Dedifferentiated amniotic fluid mesenchymal stem cell (primary cell): ENCODE results near the gene RPLP2.

Experiments used
- DNase-seq: peaks from one replicate; pipeline ENCODE4 v3.0.0-alpha.2; 2016; ENCODE audit errors: extremely low spot score

RPLP2 gene

DNA sequence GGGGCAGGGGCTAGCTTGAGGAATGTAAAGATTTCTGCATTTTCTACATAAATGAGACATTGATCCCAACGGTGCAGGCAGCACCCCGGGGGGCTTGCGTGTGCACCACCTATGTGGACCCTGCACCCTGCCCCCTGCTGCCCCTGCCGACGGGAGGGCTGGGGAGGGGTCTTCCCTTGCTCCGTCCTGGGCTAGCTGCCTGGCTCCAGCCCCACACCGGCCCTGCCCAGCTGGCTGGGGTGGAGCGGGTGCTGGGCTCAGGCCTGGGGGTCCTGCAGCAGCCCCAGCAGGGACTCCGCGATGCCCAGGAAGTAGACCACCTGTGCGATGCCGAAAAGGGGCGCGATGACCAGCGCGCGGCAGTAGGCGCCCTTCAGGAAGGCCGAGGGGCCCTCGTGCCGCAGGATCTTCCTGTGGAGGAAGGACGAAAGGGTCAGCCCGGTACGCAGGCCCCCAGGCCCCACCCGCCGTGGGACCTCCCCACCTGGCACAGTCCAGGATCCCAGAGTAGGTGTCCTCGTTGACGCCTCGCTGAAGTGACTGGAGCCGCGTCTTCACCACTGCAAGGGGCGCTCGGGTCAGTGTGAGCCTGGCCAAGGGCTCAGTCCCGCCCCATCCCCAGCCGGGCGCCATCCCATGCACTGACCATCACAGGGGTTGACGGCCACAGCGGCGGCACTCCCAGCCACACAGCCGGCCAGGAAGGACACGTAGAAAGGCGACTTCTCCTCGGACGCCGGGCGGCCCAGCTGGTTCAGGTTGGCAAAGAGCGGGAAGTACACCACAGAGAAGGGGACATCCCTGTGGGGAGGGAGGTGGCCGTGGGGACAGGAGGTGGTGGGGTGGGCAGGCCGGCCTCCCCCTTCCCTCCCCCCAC, 17.9 kb upstream of the RPLP2 start:
- DNase-seq = no peak

GRCh38 chr11:792535-792821, 17.3 kb upstream of the RPLP2 start:
- DNase-seq = no peak

DNA sequence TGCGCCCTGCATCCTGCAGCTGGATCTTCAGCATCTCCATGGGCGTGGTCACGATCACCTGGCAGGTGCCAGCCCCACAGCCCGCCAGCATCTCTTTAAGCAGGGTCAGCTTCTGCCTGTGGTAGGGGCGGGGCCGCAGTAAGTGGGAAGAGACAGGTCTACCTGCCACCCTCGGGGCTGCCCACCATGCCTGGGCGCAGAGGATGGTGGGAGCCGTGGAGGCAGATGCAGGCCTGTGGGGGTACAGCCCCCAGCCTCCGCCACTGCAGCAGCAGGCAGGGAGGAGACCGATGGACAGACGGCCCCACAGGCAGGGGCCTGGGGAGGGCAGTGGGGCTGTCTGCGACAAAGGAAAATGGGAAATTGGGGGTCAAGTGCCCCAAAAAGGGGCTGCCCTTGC, 16.9 kb upstream of the RPLP2 start:
- DNase-seq = no peak

- no peak for DNase-seq
These were observed 16.2 kb upstream of the RPLP2 start for GRCh38 chr11:793556-793955.

DNA sequence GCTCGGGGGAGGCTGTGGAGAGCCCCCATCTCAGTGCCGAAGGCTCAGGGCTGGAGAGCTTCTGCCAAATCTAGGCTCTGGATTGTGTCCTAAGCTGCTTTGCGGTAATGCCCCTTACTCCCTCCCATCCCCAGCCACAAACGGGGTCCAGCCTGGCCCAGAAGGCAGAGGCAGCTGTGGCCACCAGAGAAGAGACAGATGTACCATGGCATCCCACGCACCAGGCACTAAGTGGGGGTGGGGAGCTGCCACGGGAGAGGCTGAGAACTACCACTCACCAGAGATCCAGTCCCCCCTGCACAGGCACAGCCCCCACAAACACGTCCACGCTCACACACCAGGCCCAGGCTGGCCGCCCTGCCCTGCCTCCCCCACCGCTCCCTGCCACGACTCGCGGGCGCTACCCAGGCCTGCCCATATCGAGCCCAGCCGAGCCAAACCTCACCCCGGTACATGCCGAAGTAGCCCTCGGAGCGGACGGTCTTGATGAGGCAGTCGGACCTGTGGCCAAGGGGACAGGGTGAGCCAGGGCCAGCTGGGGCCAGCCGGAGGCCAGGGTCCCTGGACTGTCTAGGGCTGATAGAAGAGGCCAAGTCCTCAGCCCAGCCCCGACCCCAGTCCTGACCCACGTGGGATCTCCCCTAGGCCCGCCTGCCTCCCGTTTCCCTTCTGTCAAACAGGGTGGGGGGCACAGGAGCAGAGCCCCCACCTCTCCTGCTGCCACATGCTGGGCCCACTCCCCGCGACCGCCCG, 15.6 kb upstream of the RPLP2 start:
- DNase-seq = no peak

DNA sequence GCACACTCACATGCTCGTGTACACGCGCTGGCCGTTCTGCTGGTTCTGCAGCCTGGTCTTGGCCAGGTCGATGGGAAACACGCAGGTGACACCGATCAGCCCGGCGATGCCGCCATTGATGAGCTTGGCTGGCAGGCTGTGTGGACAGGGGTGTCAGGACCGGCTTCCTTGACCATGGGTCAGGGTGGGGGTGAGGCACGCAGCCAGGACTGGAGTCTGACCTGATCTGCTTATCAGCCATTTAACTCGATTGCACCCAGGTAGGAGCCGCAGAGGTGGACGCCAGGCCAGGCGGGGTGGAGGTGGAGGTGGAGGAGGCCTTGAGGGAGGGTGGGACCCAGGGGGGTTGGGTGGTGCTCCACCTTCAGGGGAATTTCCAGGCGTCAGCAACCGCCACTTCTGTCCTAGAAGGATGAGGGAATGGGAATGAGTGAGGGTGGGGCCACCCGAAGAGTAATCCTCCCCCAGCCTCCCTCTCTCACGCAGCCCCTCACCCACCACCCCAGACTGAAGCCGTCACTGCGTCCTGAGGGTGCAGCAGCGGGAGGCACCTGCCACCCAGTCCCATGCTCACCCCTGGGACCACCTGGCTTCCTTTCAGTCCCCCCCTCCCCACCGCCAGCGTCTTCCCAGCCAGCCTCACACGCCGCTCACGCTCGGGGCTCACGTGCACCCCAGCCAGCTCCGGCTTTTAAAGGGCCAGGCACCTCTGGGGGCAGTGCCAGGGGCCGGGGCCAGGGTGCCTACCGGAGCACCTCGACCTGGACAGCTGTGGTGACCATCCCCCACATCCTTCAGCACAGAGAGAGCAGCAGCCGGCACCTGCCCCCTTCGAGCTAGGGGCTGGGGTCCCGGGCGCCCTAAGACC, 14.8 kb upstream of the RPLP2 start:
- no peak for DNase-seq

DNA sequence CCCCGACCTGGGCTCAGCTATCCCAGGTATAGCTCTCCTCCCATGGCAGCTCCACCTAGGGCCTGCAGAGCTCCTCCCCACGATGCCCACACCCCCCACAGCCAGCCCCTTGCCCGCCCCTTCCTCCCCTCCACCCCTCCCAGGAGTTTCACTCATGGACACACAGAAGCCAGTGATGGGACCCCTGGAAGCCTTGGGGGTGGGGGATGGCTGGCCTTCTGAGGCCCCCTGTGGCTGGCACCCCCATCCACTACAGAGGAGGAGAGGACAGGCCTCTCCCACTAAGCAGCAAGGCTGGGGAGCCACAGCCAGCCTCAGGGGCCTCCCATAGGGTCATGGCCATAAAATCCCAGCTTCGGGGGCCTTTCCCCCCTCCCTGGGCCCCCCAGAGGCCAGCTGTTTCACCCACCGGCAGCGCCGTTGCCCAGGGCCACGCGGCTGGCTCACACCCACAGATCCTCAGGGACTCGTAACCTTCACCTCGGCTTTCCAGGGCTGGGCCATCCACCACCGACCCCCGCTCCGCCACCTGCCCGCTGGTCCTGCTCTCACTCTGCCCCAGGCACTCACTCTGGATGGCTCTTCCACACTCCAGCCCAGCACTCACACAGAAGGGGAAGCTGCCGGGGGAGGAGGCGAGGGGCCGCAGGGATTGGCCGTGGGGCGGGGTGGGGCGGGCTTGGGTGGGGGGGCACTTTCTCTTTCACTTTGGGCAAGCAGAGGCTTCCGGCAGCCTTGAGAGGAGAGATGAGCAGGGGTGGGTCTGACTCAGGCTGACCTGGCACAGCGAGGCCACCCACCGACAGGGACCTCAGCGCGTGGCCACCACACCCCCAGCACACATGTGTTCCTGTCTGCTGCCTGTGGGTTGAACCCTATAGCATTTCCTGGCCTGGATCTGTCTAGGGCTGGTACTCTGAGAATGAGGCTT, 13.9 kb upstream of the RPLP2 start:
- peak; percentile 45 for DNase-seq

GRCh38 chr11:796565-797295, 13.0 kb upstream of the RPLP2 start:
- DNase-seq = no peak

- DNase-seq = peak; percentile 82
These were observed 12.3 kb upstream of the RPLP2 start for GRCh38 chr11:797296-798092.

DNA sequence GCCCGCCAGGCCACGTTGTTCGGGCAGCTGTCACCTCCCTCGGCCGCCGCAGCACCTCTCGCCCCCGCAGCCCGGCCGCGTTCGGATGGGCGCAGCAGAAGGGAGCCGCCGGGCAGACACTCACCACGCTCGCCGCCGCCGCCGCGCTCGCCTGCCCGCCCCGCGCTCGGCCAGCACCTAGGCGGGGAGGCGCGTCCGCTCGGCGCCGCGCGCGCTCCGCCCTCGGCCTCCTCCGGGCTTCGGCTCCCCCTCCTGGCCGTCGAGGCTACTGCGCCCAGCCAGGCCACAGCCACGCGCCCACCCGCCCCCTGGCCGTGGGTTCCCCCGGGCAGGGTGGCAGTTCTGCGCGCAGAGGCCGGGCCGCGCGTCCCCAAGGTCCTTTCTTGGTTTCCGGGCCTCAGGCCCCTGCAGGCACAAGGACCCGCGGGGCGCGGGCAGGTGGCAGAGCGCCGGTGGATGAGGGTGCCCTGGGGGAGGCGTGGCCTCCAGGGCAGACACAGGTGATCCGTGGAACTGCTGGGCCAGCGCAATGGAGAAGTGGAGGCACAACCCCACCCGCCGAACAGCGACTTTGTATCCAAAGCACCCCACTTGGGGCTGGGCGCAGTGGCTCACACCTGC, 11.6 kb upstream of the RPLP2 start, which contains the start of gene SLC25A22:
SLC25A22 (minus strand) TSS at position 189 of the 621 bp plus-strand sequence. CDS start 3,275 bp downstream, outside the sequence.
- peak; percentile 62 for DNase-seq

DNA sequence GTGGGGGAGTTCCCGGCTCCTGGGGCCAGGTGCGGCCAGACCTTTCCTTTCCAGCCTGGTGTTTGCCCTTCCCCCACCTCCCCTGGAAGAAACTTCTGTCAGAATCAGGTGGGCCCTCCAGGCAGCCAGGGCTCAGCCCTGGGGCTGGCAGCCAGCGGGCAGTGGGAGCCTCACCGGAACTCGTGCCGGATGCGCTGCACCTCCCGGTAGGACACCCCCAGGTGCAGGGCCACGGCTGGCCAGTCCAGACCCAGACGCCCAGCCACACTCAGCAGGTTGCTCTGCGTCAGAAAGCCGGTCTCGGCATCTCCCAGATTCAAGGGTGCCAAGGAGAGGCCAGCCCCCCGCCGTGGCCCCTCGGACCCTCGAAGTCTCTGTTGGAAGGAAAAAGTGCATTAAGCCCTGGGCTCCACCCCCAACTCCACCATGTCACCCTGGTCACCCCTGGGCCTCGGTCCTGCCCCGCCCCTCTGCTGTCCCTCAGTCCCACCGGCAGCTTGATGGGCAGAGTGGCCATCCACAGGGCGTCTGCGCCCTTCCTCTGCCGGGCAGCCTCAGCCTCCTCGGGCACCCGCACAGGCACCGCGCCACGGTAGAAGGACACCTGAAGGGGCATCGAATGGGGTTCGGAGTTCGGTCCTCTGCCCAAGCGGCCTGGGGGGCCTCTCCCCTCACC, 10.0 kb upstream of the RPLP2 start:
- no peak for DNase-seq

DNA sequence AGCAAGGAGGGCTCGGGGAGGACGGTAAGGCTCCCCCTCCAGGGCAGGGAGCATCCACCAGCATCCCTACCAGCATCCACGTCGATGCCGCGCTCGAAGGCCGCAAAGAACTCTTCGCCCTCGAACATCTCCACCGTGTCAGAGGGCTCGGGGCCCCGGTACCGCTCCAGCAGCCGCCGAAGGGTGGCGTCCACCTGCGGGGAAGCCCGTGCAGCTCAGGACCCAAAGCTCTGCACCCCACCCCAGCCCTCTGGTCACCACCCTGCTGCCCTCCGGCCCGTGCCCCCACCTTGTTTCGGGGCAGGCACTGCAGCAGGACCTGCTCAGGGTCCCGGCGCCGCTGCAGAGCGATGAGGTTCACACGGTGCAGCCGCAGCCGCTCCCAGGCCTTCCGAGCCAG, 9.3 kb upstream of the RPLP2 start:
- DNase-seq = no peak

DNA sequence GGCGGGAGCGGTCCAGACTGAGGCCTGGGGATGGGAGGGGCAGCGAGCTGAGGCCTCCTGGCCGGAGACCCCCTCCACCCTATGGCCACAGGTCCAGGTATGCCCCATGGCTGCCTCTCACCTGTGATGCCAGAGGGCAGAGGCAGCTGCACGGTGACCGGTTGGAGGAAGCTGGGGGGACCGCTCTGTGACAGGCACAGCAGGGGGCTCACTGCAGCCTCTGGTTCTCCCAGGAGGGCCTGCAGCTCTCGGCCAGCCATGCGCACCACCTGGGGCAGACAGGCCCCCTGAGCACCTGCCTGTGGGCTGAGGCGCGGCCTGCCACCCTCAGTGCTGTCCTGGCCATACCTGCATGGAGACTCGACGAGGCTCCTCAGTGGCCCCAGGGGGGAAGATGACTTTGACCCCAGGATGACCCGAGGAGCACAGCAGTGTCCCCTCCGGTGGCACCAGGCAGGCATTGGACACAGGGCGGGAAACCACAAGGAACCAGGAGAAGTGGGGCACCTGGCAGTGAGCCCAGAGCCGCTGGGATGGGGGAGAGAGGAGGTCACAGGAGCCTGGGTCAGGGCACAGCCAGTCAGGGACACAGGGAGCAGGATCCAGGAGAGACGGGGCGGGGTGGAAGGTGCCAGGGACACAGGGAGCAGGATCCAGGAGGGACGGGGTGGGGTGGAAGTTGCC, 8.5 kb upstream of the RPLP2 start:
- no peak for DNase-seq

DNA sequence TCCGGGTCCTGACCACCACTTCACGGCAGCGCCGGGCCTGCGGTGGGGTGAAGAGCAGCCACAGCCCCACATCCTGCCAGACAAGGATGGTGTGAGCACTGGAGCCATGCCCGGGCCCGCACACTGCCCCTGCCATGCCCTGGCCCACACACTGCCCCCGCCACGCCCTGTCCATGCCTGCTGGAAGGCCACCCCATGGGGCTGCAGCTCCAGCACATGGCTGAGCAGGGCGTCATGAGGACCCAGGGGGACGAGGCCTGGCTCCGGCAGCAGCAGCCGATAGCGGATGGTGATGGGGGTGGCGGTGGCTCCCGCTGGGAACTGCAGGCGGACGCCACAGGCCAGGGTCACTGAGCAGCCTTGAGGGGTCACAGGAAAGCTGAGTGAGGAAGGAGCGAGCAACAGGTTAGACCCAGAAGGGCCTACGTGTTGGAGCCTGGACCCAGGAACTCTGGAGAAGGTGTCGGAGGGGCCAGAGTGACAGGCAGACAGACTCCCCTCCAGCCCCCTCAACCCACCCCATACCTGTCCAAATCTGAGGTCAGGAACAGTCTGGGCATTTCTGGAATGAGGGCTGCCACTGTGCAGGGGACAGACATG, 7.6 kb upstream of the RPLP2 start:
- DNase-seq = no peak

DNA sequence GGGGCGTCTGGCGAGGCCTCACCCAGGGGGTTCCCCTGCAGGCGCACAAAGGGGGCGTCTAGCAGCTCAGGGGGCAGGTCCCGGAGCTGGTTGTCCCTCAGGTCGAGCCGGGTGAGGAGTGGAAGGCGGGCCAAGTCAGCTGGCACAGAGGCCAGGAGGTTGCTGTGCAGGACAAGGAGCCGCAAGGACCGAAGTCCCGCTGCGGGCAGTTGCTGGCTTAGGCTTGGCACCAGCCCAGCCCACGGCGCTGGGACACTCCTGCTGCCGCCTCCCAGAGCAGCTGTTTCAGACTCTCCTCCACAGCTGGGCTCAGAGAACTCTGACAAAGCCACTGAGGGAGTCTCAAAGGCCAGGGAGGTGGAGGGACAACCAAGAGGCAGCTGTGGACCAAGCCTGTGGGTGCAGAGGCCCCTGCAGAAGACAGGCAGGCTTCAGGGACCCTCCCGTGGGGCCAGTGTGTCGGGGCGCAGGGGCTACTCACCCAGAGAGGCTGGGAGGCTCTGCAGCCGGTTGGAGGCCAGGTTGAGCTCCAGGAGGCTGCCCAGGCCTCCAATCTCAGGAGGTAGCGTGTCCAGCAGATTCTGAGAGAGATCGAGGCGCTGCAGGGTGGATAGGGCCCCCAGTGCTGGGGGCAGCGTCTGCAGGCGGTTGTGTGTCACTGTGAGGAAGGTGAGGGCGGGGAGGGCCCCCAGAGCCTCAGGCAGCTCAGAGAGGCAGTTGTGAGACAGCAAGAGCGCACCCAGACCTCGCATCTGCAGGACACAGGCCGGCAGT, 6.9 kb upstream of the RPLP2 start:
- DNase-seq = no peak

DNA sequence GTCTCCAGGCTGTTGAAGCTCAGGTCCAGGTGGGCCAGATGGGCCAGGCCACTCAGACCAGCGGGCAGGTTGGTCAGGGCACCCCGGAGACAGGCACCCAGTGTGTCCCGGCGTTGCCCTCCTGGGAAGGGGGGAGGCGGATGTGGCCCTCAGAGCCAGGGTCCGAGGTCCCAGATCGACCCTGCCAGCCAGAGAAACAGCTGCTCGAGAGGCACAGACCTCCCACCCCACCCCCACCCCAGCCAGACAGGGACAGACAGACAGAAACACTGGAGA, 6.4 kb upstream of the RPLP2 start:
- DNase-seq = no peak
